Osteocyte (in vitro differentiated cells): ENCODE measurements around the gene SNRPB2. TPM values are rescaled to one million over a fixed set of nuclear protein-coding genes. Genes with fewer than 3 reads are reported as not detected.

Source experiments
- DNase-seq: peaks from one replicate; pipeline ENCODE4 v3.0.0; 2021; ENCODE audit warnings: mixed read lengths; ENCODE audit not compliant: unreplicated experiment; ENCODE audit errors: extremely low spot score
- H3K27ac Mint-ChIP-seq: one replicate; pipeline ENCODE4 v1.8.0; 2021; ENCODE audit warnings: mild to moderate bottlenecking, mixed read lengths; ENCODE audit not compliant: unreplicated experiment
- H3K27me3 Mint-ChIP-seq: one replicate; pipeline ENCODE4 v1.8.0; 2021; ENCODE audit warnings: mixed read lengths; ENCODE audit not compliant: unreplicated experiment
- H3K36me3 Mint-ChIP-seq: one replicate; pipeline ENCODE4 v1.8.0; 2021; ENCODE audit warnings: mixed read lengths; ENCODE audit not compliant: unreplicated experiment
- H3K4me1 Mint-ChIP-seq: one replicate; pipeline ENCODE4 v1.8.0; 2021; ENCODE audit warnings: mixed read lengths; ENCODE audit not compliant: unreplicated experiment
- H3K4me3 Mint-ChIP-seq: one replicate; pipeline ENCODE4 v1.8.0; 2021; ENCODE audit warnings: mild to moderate bottlenecking, moderate library complexity, mixed read lengths; ENCODE audit not compliant: unreplicated experiment
- H3K9me3 Mint-ChIP-seq: one replicate; pipeline ENCODE4 v1.8.0; 2021; ENCODE audit warnings: mixed read lengths; ENCODE audit not compliant: unreplicated experiment
- total RNA-seq: library from RNA; stranded (reverse); gene quantifications from 2 replicates; pipeline ENCODE4 v1.2.1, GENCODE V29; 2021
- TF ChIP-seq, protein P1 (sequence below): fragments of 200-600 bp; sonication (generic); IDR thresholded peaks from 2 replicates; pipeline ENCODE4 v1.5.0; 2021; ENCODE audit warnings: antibody characterized with exemption, mild to moderate bottlenecking, moderate library complexity

Gene SNRPB2
- total RNA-seq, 1 donor from 2014 or later = 57.6 TPM

DNA sequence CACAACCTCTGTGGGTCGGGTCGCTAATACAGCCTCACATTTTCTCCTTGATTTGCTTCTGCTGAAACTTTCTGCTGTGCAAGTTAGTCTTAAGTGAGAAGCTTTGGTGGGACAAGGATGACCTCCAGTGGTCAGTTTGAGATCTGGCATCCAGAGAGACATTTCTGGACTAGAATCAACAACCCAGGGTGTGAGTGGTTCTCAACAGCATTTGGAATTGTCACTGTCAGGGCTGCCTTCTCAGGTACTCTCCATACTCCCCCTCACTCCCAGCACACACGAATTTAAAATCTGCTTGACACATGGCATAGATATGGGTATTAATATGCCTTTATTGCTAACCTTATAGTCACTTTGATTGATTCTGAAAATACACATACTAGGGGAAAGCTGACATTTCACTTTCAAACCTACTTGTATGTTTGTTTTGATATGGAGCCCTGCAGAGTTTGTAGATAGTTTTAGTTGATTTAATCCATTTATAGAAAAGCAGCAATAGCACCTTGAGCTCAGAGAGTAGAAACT lies 31.5 kb downstream of the SNRPB2 start:
- H3K27me3 Mint-ChIP-seq = peaks cover 48% of the 10 kb centered on the region
- no peak for DNase-seq
- H3K36me3 Mint-ChIP-seq = no peaks in the 10 kb centered on the region
- TF ChIP-seq, protein P1, sequence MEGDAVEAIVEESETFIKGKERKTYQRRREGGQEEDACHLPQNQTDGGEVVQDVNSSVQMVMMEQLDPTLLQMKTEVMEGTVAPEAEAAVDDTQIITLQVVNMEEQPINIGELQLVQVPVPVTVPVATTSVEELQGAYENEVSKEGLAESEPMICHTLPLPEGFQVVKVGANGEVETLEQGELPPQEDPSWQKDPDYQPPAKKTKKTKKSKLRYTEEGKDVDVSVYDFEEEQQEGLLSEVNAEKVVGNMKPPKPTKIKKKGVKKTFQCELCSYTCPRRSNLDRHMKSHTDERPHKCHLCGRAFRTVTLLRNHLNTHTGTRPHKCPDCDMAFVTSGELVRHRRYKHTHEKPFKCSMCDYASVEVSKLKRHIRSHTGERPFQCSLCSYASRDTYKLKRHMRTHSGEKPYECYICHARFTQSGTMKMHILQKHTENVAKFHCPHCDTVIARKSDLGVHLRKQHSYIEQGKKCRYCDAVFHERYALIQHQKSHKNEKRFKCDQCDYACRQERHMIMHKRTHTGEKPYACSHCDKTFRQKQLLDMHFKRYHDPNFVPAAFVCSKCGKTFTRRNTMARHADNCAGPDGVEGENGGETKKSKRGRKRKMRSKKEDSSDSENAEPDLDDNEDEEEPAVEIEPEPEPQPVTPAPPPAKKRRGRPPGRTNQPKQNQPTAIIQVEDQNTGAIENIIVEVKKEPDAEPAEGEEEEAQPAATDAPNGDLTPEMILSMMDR = peak; percentile 83
- no peak overlapping the region for H3K27ac Mint-ChIP-seq
- H3K4me3 Mint-ChIP-seq = no peak overlapping the region
- no peaks in the 10 kb centered on the region for H3K4me1 Mint-ChIP-seq
- H3K9me3 Mint-ChIP-seq = no peaks in the 10 kb centered on the region

DNA sequence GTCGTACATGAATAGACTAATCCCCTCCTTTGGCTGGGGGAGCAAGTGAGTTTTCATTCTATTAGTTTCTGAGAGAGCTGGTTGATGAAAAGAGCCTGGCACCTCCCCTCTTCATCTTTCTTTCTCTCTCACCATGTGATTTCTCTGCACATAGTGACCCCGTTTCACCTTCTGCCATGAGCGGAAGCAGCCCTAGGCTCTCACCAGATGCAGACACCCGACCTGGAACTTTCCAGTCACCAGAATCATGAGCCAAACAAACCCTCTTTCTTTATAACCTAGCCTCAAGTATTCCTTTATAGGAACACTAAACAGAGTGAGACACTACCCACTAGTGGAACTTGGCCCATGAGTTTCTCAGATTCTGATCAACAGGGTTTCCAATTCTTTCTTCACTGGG lies 34.7 kb downstream of the SNRPB2 start:
- TF ChIP-seq, protein P1 = no peak
- no peak for DNase-seq
- peaks cover 43% of the 10 kb centered on the region for H3K27me3 Mint-ChIP-seq
- H3K4me3 Mint-ChIP-seq = no peak overlapping the region
- no peaks in the 10 kb centered on the region for H3K36me3 Mint-ChIP-seq
- peaks cover 3% of the 10 kb centered on the region for H3K9me3 Mint-ChIP-seq
- H3K4me1 Mint-ChIP-seq = no peaks in the 10 kb centered on the region
- no peak overlapping the region for H3K27ac Mint-ChIP-seq

DNA sequence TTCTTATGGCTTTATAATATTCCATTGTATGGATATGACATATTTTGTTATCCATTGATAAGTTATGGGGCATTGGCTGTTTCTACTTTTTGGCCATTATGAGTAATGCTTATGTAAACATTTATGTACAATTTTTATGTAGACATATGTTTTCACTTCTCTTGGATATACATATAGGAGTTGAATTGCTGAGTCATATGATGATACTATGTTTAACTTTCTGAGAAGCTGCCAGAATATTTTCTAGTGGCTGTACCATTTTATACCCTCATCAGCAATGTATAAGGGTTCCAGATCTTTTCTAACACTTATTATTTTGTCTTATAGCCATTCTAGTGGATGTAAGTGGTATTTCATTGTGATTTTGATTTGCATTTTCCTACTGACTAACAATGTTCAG lies 41.4 kb downstream of the SNRPB2 start:
- TF ChIP-seq, protein P1 = no peak
- H3K9me3 Mint-ChIP-seq = peaks cover 3% of the 10 kb centered on the region
- H3K4me1 Mint-ChIP-seq = peaks cover 9% of the 10 kb centered on the region
- no peaks in the 10 kb centered on the region for H3K36me3 Mint-ChIP-seq
- H3K27ac Mint-ChIP-seq = no peak overlapping the region
- H3K4me3 Mint-ChIP-seq = no peak overlapping the region
- DNase-seq = no peak
- peaks cover 10% of the 10 kb centered on the region for H3K27me3 Mint-ChIP-seq

DNA sequence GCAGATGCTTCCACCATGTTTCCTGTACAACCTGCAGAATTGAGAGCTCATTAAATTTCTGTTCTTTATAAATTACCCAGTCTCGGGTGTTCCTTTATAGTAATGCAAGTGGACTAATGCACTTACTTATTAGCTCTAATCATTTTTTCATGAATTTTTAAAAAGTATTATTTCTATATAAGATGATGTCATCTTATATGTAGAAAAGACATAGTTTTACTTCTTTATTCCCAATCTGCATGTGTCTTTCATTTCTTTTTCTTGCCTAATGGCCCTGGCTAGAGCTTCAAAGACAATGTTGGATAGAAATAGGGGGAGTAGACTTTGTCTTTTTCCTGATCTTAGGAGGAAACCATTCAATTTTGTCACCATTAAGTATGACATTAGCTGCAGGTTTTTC lies 46.1 kb downstream of the SNRPB2 start:
- peaks cover 8% of the 10 kb centered on the region for H3K4me1 Mint-ChIP-seq
- DNase-seq = no peak
- H3K27me3 Mint-ChIP-seq = peaks cover 9% of the 10 kb centered on the region
- H3K36me3 Mint-ChIP-seq = no peaks in the 10 kb centered on the region
- H3K27ac Mint-ChIP-seq = no peak overlapping the region
- H3K4me3 Mint-ChIP-seq = no peak overlapping the region
- H3K9me3 Mint-ChIP-seq = no peaks in the 10 kb centered on the region
- TF ChIP-seq, protein P1 = no peak

DNA sequence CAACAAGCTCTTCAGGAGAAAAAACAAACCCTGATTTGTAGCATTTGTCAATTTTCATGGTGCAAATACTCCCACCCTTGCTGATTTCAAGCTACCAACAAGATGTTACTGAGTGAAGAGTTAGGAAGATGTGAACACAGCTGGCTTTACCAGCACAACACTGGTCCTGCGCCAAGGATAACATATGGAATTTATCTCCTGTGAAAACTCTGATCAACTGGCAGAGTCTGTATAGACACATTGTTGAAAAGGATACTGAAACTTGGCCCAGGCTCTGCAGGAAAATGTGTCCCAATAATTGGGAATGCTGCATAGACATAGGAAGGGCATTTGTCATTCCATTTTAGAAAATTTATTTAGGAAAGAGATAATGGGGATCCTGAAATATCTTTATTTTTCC lies 47.3 kb downstream of the SNRPB2 start:
- TF ChIP-seq, protein P1 = no peak
- H3K36me3 Mint-ChIP-seq = no peaks in the 10 kb centered on the region
- DNase-seq = no peak
- H3K27me3 Mint-ChIP-seq = peaks cover 9% of the 10 kb centered on the region
- H3K9me3 Mint-ChIP-seq = no peaks in the 10 kb centered on the region
- H3K4me3 Mint-ChIP-seq = no peak overlapping the region
- H3K4me1 Mint-ChIP-seq = no peaks in the 10 kb centered on the region
- no peak overlapping the region for H3K27ac Mint-ChIP-seq
